ENCODE data around the gene PPP1R18. TPM values are rescaled to one million over a fixed set of nuclear protein-coding genes. Genes with fewer than 3 reads are reported as not detected.
A peak's percentile ranks its signal among the peaks of the same experiment; 100 is the strongest.

The PPP1R18 gene
- total RNA-seq, 1 donor from 2014 or later: 83.3 TPM

DNA sequence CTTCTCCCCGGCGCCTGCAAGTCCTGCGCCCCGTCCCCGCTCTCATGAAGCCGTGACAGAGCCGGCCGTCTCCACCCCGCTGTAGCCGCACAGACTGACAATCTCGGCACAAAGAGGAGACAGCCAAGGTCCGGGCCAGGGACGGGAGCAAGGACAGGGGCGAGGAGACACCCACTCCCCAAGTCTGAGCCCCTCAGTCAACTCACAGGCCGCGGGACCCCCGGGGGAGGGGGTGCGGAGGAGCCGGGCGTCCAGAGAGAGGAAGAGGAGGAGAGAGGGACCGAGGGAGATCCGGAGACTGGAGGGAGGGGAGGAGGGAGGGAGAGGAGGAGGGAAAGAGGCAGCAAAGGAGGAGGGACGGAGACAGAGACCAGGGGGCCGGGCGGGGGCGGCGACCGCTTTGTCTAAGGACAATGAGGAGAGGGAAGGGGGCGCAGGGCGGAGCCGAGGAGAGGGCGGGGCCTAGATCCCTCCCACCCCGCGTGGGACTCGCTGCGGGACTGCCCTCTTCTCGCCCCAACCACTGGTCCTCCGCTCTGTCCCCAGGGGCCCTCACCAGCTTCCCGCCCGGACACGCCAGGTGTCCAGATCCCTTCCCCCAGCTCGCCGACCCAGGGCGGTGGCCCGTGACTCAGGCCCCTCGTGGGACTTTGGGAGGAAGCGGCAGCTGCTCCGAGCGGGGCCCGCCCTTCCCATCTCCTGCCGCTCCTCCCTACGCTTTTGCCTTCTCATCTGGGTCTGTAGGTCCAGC lies 638 bp upstream of the PPP1R18 start:
- DNase-seq (ENCODE audit: low spot score in 2 of 2): peak; percentile 91 to 98
- H3K9me3 ChIP-seq: no peaks in the 10 kb centered on the region
- H3K4me3 ChIP-seq: peak overlapping the region; percentile 75 to 91
- intact Hi-C loops (cut with DNase I): loop anchor here (1.0 kb wide), 2 partner anchors 30 to 34 kb away; partner anchors contain the start of gene MDC1
- peaks cover 7 to 31% of the 10 kb centered on the region in 2 donors for H3K4me1 ChIP-seq
- H3K27me3 ChIP-seq: no peaks in the 10 kb centered on the region
- no peaks in the 10 kb centered on the region for H3K36me3 ChIP-seq
- peak overlapping the region; percentile 99 for H3K27ac ChIP-seq
- TF ChIP-seq, protein P1, sequence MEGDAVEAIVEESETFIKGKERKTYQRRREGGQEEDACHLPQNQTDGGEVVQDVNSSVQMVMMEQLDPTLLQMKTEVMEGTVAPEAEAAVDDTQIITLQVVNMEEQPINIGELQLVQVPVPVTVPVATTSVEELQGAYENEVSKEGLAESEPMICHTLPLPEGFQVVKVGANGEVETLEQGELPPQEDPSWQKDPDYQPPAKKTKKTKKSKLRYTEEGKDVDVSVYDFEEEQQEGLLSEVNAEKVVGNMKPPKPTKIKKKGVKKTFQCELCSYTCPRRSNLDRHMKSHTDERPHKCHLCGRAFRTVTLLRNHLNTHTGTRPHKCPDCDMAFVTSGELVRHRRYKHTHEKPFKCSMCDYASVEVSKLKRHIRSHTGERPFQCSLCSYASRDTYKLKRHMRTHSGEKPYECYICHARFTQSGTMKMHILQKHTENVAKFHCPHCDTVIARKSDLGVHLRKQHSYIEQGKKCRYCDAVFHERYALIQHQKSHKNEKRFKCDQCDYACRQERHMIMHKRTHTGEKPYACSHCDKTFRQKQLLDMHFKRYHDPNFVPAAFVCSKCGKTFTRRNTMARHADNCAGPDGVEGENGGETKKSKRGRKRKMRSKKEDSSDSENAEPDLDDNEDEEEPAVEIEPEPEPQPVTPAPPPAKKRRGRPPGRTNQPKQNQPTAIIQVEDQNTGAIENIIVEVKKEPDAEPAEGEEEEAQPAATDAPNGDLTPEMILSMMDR (IDR thresholded peaks at IDR 0.05): no peak

DNA sequence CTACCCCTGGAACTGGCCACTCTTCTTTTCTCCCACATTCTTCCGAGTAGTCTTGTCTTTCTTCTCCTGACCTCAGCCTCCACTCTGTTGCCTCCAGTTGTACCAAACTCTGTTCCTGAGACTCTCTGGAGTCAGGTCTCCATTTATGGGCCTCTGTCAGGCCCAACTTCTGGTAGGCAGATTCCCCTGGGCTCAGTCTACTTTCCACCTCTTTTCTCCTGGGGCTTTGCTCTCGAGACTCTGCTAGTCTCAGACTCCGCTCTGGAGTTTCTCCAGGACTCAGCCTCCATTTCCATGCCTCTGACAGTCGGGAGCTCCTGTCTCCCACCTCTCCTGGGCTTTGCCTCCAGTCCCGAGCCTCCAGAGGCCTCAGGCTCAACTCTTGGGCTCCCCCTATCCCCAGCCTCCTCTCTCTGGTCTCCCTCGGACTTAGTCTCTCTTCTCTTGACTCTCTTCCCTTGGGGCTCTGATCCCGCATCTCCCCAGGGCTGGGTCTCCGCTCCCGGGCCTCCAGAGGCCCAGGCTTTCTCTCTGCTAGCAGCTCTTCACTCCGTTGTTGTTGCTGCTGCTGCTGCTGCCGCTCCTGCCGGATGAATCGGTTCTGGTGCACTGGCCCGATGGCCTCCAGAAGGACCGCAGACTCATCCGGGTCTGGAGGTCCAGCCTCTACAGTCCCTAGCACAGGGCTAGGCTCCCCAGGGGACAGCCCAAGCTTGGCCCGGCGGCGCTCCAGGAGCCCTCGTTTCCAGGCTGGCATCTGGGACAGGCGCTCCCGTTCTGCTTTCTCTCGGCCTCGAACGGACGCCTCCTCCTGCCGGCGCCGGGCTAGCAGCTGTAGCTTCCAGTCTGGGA lies 1.1 kb downstream of the PPP1R18 start:
- peaks cover 4 to 5% of the 10 kb centered on the region in 2 donors for H3K36me3 ChIP-seq
- H3K4me1 ChIP-seq: peaks cover 12 to 45% of the 10 kb centered on the region in 2 donors
- H3K27me3 ChIP-seq: no peaks in the 10 kb centered on the region
- peak overlapping the region; percentile 75 to 91 for H3K4me3 ChIP-seq
- TF ChIP-seq, protein P1 (IDR thresholded peaks at IDR 0.05): peak in 1 of 3 experiments; percentile 13
- no peaks in the 10 kb centered on the region for H3K9me3 ChIP-seq
- no peak for DNase-seq (ENCODE audit: low spot score in 2 of 2)
- intact Hi-C loops (cut with DNase I): loop anchor here (1.0 kb wide), 1 partner anchor 36 kb away; no protein-coding TSS in a partner anchor
- peak overlapping the region; percentile 99 for H3K27ac ChIP-seq

DNA sequence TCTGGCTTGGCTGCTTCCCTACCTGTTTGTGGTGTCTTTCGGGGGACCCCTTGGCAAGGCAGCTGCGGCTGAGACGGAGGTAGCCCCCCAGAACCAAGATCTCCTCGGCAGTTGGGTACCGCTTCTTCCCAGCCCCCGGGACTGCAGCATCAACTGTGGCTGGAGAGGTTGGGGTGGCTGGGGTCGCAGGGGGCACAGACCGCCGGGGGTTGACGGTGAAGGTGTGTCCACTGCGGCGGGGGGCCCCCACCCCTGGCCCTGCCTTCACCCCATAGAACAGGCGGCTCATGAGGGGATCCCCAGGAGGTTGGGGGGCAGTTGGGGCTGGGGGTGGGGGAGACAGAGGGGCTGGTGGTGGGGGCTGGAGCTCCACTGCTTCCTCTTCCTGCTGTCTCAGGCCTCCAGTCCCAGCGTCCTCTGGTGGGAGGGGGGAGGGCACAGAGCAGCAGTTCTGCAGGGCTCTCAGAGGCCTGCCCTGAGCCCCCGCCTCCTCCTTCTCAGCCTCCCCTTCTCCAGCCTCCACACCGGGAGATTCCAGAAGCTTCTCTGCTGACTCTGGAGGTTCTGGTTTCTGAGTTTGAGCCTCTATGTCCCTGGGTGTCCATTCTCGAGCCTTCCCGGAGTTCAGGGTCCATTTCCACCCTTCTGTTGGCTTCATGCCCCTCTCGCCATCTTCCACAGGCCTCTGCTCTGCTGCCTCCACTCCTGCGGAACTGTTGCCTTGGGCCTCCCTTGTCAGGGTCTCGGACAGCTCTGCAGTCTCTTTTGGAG lies 1.9 kb downstream of the PPP1R18 start:
- H3K4me1 ChIP-seq: peaks cover 18 to 46% of the 10 kb centered on the region in 2 donors
- H3K27me3 ChIP-seq: no peaks in the 10 kb centered on the region

DNA sequence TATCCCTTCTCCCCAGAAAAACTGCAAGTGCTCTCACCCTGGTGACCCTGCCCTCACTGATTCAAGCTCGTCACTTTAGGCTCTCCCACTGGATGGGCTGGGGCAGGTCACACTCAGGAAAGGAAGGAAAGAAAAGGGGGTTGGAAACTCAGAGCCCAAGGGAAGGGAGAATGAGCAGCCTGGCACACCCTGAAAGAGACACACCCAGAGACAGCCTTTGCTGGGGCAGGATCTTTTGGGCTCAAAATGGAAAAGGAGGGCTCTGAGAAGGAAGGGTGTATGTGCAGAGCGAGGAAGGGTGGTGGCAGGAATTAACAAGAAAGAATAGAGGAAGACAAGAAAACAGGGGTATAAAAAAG lies 2.5 kb downstream of the PPP1R18 start:
- TF ChIP-seq, protein P1 (IDR thresholded peaks at IDR 0.05): no peak
- peaks cover 5 to 16% of the 10 kb centered on the region in 2 donors for H3K36me3 ChIP-seq
- DNase-seq (ENCODE audit: low spot score in 2 of 2): no peak
- H3K27me3 ChIP-seq: no peaks in the 10 kb centered on the region
- intact Hi-C loops (cut with DNase I): loop anchor here (2.0 to 5.0 kb wide), 2 partner anchors 69 to 127 kb away; partner anchors contain the start of genes GNL1 and PRR3
- H3K4me3 ChIP-seq: peak overlapping the region; percentile 75 to 91
- no peaks in the 10 kb centered on the region for H3K9me3 ChIP-seq
- peaks cover 18 to 46% of the 10 kb centered on the region in 2 donors for H3K4me1 ChIP-seq
- peak overlapping the region; percentile 99 for H3K27ac ChIP-seq

More for the DNA sequence above, 1.9 kb downstream of the PPP1R18 start:
- H3K4me3 ChIP-seq: peak overlapping the region; percentile 75 to 91
- intact Hi-C loops (cut with DNase I): loop anchor here (5.0 kb wide), 1 partner anchor 127 kb away; the partner anchor contains the start of genes GNL1 and PRR3
- TF ChIP-seq, protein P1 (IDR thresholded peaks at IDR 0.05): no peak
- H3K36me3 ChIP-seq: peaks cover 5 to 13% of the 10 kb centered on the region in 2 donors
- H3K9me3 ChIP-seq: no peaks in the 10 kb centered on the region
- peak in 1 of 2 donors; percentile 78 for DNase-seq (ENCODE audit: low spot score in 2 of 2)
- peak overlapping the region; percentile 99 for H3K27ac ChIP-seq

All from ascending aorta (tissue), 2 donors.